ENCODE results near the gene VAMP5. TPM values are rescaled to one million over a fixed set of nuclear protein-coding genes. Genes with fewer than 3 reads are reported as not detected.

Gene VAMP5
- total RNA-seq, 1 donor from 2014 or later: 3.4 TPM

DNA sequence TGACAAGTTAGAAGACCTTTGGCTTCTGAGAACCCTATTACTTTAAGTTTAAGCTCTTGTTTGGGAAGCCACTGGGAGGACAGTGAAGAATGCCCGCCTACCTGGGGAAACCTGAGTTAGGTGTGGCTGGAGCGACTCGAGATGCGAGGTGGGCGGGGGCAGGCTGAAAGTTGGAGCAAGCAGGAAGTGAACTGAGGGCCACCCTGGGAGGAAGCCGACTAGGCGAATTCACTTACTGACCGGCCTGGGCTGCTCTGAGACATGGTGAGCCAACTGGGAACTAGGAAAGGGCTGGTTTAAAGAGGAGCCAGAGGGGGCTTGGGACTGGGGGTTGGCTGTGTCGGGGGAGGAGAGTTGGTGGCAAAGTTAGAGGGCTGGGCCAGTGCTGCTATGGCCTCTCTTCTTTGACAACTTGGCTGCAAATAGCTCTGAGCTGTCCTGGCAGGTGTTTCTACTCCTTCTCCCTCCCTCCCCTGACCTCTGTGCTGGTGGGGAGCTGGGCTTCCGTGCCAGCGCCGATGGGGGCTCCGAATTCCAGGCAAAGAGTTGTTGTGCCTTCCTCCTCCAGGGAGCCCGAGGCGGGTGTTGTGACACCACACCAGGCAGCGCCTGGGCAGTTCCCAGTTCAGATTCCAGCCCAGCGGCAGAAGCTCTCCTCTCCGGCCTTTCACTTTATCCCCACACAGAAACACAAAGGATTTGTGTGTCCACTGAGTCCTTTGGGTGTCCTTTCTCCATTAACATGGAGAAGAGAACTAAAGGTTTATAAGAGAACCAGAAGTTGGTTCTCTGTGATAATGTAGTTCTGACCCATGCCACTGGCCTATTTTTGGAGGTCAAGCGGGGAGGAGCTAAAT, 6.6 kb upstream of the VAMP5 start, which contains the start of gene VAMP8:
TSS of gene VAMP8 (plus strand) at position 201 of the 857 bp plus-strand sequence. CDS start at position 262, 61 bp downstream.
- Mint-ChIP-seq H3K4me1 (ENCODE audit: unreplicated experiment) (peaks cover 32% of the 10 kb centered on the region), H3K27me3 (peaks cover 3% of the 10 kb centered on the region), H3K36me3 (no peaks in the 10 kb centered on the region), H3K27ac (peak within 1 kb of the TSS; percentile 98), H3K9me3 (no peaks in the 10 kb centered on the region), H3K4me3 (peak within 1 kb of the TSS; percentile 94)
- TF ChIP-seq, protein P1, sequence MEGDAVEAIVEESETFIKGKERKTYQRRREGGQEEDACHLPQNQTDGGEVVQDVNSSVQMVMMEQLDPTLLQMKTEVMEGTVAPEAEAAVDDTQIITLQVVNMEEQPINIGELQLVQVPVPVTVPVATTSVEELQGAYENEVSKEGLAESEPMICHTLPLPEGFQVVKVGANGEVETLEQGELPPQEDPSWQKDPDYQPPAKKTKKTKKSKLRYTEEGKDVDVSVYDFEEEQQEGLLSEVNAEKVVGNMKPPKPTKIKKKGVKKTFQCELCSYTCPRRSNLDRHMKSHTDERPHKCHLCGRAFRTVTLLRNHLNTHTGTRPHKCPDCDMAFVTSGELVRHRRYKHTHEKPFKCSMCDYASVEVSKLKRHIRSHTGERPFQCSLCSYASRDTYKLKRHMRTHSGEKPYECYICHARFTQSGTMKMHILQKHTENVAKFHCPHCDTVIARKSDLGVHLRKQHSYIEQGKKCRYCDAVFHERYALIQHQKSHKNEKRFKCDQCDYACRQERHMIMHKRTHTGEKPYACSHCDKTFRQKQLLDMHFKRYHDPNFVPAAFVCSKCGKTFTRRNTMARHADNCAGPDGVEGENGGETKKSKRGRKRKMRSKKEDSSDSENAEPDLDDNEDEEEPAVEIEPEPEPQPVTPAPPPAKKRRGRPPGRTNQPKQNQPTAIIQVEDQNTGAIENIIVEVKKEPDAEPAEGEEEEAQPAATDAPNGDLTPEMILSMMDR (conservative IDR thresholded peaks at IDR 0.05): no peak
- no peak for DNase-seq (ENCODE audit: extremely low spot score, unreplicated experiment)

DNA sequence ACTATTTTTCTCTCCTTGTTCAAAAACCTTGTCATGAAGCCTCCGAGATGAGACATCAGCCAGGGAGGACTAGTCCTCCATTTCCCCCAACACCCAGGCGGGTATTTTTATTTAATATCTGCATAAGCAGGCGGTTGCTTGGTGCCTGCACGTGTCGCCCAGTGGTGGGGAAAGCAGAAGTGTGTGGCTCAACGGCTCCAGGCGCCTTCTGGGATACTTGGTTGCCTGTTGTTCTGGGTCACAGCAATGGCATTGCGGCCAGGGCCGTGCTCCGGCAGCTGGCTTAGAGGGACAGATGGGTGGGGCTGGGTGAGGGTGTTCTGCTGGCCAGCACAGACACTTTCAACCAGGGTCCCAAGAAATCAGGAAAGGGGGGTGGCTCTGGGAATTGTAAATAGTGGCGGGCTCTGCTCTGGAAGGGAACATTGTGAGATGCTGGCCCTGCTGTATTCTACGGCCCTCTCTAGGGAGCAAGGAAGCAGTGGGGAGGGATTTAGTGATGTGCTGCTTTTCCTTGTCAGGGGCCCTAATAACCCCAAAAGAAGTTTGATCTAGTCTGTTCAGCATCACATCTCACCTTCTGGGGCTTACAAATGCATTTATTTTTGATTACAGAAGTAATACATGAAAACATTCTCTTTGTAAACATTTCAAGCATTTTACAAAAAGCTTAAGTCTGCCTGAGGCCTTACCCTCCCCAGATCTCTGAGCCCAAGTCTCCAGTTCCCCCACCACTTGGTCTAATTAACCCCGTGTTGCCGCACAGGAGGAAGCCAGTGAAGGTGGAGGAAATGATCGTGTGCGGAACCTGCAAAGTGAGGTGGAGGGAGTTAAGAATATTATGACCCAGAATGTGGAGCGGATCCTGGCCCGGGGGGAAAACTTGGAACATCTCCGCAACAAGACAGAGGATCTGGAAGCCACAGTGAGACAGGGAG, 5.7 kb upstream of the VAMP5 start:
- Mint-ChIP-seq H3K4me1 (ENCODE audit: unreplicated experiment) (peaks cover 32% of the 10 kb centered on the region), H3K36me3 (no peaks in the 10 kb centered on the region), H3K27ac (peak overlapping the region; percentile 98), H3K9me3 (no peaks in the 10 kb centered on the region), H3K27me3 (no peaks in the 10 kb centered on the region), H3K4me3 (peak overlapping the region; percentile 94)
- TF ChIP-seq, protein P1 (conservative IDR thresholded peaks at IDR 0.05): no peak
- DNase-seq (ENCODE audit: extremely low spot score, unreplicated experiment): no peak

DNA sequence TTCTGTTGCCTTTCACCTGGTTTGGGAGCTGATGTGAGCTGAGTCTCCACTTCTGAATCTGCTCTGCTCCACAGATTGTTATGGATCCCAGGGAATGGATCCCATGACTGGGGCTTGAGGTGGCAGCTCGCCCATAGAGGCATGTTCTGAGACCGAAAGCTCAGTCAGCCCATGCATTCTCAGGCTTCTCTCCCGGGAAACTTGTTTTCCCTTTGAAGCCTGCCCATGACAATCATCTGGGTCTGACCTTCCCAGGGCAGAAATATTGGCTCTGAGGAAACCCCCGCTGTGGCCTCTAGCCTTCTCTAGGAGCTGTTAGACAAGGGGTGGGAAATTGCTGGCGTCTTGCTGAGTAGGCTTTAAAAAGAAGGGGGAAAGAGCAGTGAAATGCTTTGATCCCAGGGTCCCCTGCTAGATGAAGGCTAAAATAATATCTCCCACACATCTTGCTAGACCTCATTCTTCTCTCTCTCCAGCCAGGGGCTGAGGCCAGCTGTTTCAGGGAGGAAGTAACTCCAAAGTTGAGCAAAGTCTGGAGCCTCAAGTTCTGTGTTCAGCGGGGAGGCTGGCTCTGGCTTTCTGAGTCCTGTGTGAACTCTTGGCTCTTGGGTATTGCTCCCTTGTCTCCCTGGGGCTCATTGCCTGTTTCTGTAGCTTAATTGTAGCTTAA, 4.8 kb upstream of the VAMP5 start:
- no peaks in the 10 kb centered on the region for H3K36me3 Mint-ChIP-seq
- no peak for DNase-seq (ENCODE audit: extremely low spot score, unreplicated experiment)
- peak overlapping the region; percentile 94 for H3K4me3 Mint-ChIP-seq
- H3K27ac Mint-ChIP-seq: peak overlapping the region; percentile 98
- H3K9me3 Mint-ChIP-seq: no peaks in the 10 kb centered on the region
- no peaks in the 10 kb centered on the region for H3K27me3 Mint-ChIP-seq
- TF ChIP-seq, protein P1 (conservative IDR thresholded peaks at IDR 0.05): no peak
- peaks cover 32% of the 10 kb centered on the region for H3K4me1 Mint-ChIP-seq (ENCODE audit: unreplicated experiment)

DNA sequence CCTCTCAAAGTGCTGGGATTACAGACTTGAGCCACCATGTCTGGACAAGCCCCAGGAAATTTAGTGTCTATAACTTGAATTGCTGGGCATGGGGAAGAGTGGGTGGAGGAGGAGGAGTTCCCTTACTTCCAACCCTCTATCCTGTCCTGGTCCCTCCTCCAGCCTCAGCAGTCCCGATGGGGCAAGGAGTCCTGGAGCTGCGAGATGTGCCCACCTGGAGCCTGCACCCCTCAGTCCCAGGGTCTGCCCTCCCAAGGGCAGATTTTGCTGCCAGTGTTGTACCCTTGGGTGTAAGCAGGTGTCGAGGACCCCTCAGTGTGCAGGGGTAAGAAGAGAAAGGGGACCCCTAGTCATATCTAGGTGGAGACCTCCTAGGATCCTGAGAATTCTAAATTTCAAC, 4.0 kb upstream of the VAMP5 start:
- Mint-ChIP-seq H3K4me1 (ENCODE audit: unreplicated experiment) (peaks cover 37% of the 10 kb centered on the region), H3K36me3 (no peaks in the 10 kb centered on the region), H3K4me3 (peak overlapping the region; percentile 41), H3K9me3 (no peaks in the 10 kb centered on the region), H3K27ac (peak overlapping the region; percentile 98), H3K27me3 (no peaks in the 10 kb centered on the region)
- no peak for DNase-seq (ENCODE audit: extremely low spot score, unreplicated experiment)
- TF ChIP-seq, protein P1 (conservative IDR thresholded peaks at IDR 0.05): no peak

DNA sequence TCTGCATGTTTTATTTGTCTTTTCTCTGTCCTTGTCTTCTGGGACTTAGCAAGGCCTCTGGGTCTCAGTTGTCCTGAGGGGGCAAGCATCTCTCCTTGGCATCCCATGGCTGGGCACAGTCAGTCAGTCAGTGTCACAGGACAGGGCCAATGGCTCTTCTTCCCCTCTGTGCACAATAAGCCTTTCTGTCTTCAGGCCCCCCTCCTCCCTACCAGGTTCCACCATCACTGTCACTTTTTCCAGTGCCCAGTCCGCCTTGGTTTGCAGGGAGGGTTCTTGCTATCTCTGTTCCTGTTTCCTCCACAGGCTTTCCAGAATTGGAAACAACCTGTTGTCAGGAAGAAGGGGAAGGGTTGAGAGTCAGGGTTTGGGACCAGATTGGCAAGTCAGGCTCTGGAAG, 1.7 kb upstream of the VAMP5 start:
- H3K4me1 Mint-ChIP-seq (ENCODE audit: unreplicated experiment): peaks cover 39% of the 10 kb centered on the region
- H3K4me3 Mint-ChIP-seq: no peak overlapping the region
- H3K27ac Mint-ChIP-seq: no peak overlapping the region
- TF ChIP-seq, protein P1 (conservative IDR thresholded peaks at IDR 0.05): no peak
- H3K9me3 Mint-ChIP-seq: no peaks in the 10 kb centered on the region
- no peak for DNase-seq (ENCODE audit: extremely low spot score, unreplicated experiment)
- H3K36me3 Mint-ChIP-seq: no peaks in the 10 kb centered on the region
- H3K27me3 Mint-ChIP-seq: no peaks in the 10 kb centered on the region
